ENCODE results near the gene FEZF2. TPM values are rescaled to one million over a fixed set of nuclear protein-coding genes. Genes with fewer than 3 reads are reported as not detected.

FEZF2 gene
- total and polyA plus RNA-seq, 8 donors = not detected

DNA sequence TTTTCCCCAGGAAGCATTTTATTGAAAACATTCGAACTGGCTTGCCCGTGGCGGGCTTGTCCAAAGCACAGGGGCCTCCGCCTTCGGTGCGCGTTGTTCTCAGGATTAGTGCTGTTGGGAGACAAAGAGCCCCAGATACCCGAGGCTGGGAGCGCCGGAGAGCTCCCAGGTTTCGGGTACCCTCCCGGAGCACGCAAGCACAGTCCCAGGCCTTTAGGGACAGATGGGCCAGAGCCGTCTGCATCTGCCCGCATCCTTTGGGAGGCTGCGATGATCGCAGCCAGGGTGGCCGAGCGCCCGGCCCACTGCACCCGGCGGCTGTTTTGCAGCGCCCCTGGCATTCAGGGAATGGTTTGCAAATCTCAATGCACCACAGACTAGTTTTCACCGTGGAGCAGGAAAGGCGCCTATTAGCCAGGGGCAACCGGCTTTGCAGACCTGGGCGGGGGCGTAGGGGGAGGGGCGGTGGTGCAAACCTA is 5.0 kb upstream of the FEZF2 start:
- TF ChIP-seq, protein P1, sequence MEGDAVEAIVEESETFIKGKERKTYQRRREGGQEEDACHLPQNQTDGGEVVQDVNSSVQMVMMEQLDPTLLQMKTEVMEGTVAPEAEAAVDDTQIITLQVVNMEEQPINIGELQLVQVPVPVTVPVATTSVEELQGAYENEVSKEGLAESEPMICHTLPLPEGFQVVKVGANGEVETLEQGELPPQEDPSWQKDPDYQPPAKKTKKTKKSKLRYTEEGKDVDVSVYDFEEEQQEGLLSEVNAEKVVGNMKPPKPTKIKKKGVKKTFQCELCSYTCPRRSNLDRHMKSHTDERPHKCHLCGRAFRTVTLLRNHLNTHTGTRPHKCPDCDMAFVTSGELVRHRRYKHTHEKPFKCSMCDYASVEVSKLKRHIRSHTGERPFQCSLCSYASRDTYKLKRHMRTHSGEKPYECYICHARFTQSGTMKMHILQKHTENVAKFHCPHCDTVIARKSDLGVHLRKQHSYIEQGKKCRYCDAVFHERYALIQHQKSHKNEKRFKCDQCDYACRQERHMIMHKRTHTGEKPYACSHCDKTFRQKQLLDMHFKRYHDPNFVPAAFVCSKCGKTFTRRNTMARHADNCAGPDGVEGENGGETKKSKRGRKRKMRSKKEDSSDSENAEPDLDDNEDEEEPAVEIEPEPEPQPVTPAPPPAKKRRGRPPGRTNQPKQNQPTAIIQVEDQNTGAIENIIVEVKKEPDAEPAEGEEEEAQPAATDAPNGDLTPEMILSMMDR (IDR thresholded peaks at IDR 0.05) = no peak
- Histone ChIP-seq H3K4me1 (peaks cover 0 to 7% of the 10 kb centered on the region in 2 donors), H3K27ac (no peak overlapping the region), H3K27me3 (peaks cover 87 to 100% of the 10 kb centered on the region in 2 donors), H3K36me3 (no peaks in the 10 kb centered on the region), H3K9me3 (no peaks in the 10 kb centered on the region), H3K4me3 (no peak overlapping the region)
- no peak for ATAC-seq
- peak in 1 of 4 donors; percentile 55 for DNase-seq
- intact Hi-C loops (cut with DNase I) = no loop called here

DNA sequence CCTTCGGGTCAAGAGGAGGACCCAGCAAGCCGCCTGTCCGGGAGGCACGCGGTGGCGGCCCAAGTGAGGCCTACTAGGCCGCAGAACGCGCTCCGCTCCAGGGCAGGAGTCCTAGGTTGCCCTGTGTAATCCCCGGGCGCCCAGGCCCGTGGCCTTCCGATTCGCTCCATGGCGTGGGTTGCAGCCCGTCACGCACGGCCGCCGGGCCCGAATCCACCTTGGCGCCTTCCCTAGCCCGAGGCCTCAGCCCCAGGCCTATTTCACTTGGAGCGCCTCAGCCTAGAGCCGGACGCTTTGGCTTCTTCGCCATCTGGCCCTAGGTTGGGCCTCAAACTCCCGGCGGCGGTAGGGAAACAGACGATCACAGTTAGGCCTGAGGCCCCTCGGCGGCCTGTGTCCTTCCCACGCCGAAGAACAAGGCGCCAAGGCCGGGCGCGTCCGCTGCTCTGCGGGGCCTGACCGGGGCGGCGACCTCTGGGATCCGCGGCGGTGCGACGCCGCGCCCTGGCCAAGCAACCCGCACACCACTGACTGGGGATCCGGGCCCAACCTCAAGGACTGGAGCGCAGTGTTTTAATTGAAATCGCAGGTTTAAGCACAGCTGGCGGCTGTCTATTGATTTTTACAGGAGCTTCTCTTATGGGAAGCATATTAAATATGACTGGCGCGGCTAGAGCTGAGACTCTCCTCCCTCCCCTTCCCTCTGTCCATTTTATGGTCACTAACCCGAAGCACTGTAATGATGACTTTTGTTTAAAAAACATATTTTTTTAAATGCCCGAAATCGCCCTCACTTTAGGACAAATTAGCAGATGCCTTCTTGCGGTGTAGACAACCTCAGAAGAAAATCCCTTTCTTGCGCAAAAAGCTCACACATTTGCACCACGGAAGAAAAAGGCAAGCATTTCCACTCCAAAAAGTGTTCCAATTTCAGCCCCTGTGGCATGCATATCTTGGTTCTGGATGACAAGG is 3.8 kb upstream of the FEZF2 start:
- Histone ChIP-seq H3K4me3 (no peak overlapping the region), H3K4me1 (peaks cover 0 to 13% of the 10 kb centered on the region in 2 donors), H3K27ac (no peak overlapping the region), H3K36me3 (no peaks in the 10 kb centered on the region), H3K9me3 (no peaks in the 10 kb centered on the region), H3K27me3 (peaks cover 93 to 100% of the 10 kb centered on the region in 2 donors)
- no peak for ATAC-seq
- peak in 1 of 4 donors; percentile 59 for DNase-seq
- TF ChIP-seq, protein P1 (IDR thresholded peaks at IDR 0.05) = no peak
- intact Hi-C loops (cut with DNase I) = no loop called here

DNA sequence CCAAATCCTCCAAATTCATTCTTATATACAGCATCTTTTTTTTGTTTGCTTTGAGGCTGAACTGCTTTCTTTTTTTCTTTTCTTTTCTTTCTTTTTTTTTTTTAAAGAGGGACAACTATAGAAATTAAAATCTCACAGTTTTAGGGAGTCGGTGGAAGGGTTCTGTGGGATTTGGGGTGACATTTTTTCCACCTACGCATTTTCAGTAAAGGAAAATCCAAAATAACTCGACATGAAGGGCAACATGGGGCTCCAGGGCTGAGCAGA is 3.0 kb upstream of the FEZF2 start:
- H3K4me1 ChIP-seq = peaks cover 0 to 17% of the 10 kb centered on the region in 2 donors
- DNase-seq (no peak), ATAC-seq (no peak)
- TF ChIP-seq, protein P1 (IDR thresholded peaks at IDR 0.05) = no peak
- no peaks in the 10 kb centered on the region for H3K9me3 ChIP-seq
- H3K27me3 ChIP-seq = peaks cover 99 to 100% of the 10 kb centered on the region in 2 donors
- H3K27ac ChIP-seq = no peak overlapping the region
- no peaks in the 10 kb centered on the region for H3K36me3 ChIP-seq
- intact Hi-C loops (cut with DNase I) = no loop called here
- H3K4me3 ChIP-seq = no peak overlapping the region

DNA sequence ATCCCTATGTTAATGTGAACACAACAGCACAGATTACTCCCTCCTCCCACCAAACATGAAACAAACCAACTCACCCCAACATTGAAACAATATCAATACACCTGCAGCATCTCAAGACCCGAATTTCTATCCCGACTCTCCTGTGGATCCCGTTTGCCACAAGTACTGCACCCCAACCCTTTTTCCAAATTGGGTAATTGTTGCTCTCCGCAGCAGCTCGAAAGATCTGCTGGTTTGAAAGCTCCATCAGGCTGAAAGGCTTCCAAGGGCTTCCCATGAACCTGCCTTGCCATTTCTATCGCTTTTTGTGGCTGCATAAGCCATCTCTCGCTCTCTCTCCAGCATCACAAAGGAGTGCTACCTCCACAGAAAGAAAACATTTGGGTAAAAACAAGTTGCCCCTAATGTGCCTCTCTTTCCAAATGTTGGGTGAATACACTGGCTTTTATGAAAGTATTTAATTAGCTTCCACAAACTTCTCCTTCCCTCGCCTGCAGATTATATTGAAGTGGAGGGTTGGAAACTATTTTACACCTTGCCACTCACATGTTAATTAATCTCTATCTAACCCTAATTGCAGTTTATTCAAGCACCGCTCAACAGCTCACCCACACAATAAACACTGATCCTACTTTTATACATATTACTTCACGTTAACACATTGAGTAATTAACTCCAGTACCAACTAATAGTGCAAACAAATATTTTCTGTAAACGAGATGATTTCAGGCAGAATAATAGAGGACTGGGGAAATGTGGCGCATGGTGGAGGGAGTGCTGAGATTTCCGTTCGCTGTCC is 2.5 kb upstream of the FEZF2 start:
- ATAC-seq (no peak), DNase-seq (no peak)
- Histone ChIP-seq H3K4me1 (peaks cover 0 to 17% of the 10 kb centered on the region in 2 donors), H3K27me3 (peaks cover 100% of the 10 kb centered on the region in 2 donors), H3K27ac (no peak overlapping the region), H3K36me3 (no peaks in the 10 kb centered on the region), H3K4me3 (no peak overlapping the region), H3K9me3 (no peaks in the 10 kb centered on the region)
- TF ChIP-seq, protein P1 (IDR thresholded peaks at IDR 0.05) = no peak
- intact Hi-C loops (cut with DNase I) = no loop called here
